SK-N-SH (cell line): Measurements from ENCODE around the gene COL5A2.

Experiments
- CTCF ChIP-seq: fragments of 200-600 bp; sonication (generic); IDR thresholded peaks from 2 replicates; pipeline ENCODE4 v1.6.1; 2017; ENCODE audit warnings: antibody characterized with exemption, mild to moderate bottlenecking, moderate library complexity
- FOSL2 ChIP-seq: IDR thresholded peaks from 2 replicates; pipeline ENCODE4 v1.4.0; 2012; ENCODE audit warnings: low read depth, mild to moderate bottlenecking, moderate library complexity, borderline replicate concordance
- RAD21 ChIP-seq: IDR thresholded peaks from 2 replicates; pipeline ENCODE4 v1.6.1; 2012; ENCODE audit warnings: mild to moderate bottlenecking, low read length
- RCOR1 ChIP-seq: fragments of 150-350 bp; IDR thresholded peaks from 2 replicates; pipeline ENCODE4 v1.6.1; 2017; ENCODE audit warnings: antibody characterized with exemption, low read length
- RXRA ChIP-seq: IDR thresholded peaks from 2 replicates; pipeline ENCODE4 v1.4.0; 2012; ENCODE audit warnings: low read depth, mild to moderate bottlenecking, borderline replicate concordance
- TAF1 ChIP-seq: IDR thresholded peaks from 2 replicates; pipeline ENCODE4 v1.6.1; 2012; ENCODE audit warnings: low read depth, mild to moderate bottlenecking, low read length, moderate library complexity, borderline replicate concordance
- TEAD4 ChIP-seq: IDR thresholded peaks from 2 replicates; pipeline ENCODE4 v1.4.0; 2012; ENCODE audit warnings: mild to moderate bottlenecking, borderline replicate concordance; ENCODE audit not compliant: insufficient read depth
- YY1 ChIP-seq: IDR thresholded peaks from 2 replicates; pipeline ENCODE4 v1.4.0; 2012; ENCODE audit warnings: low read depth, mild to moderate bottlenecking

GRCh38 chr2:189203177-189203799, 23.7 kb upstream of the COL5A2 start:
- TF ChIP-seq RAD21 (no peak), RCOR1 (no peak), CTCF (no peak), TAF1 (no peak), RXRA (no peak), YY1 (no peak), TEAD4 (no peak), FOSL2 (no peak)
